Activated CD8-positive, alpha-beta T cell treated with anti-CD3 and anti-CD28 coated beads for 36 hours (primary cell): ENCODE measurements around the gene APOBEC3G. TPM values are rescaled to one million over a fixed set of nuclear protein-coding genes. Genes with fewer than 3 reads are reported as not detected.

Experiments used
- ATAC-seq: fragments of 200-7000 bp; cut with Tn5 transposase; one replicate; pipeline ENCODE4 v1.10.0; 2021; ENCODE audit warnings: mild to moderate bottlenecking, moderate library complexity
- CTCF ChIA-PET: fragments of 350-600 bp; sonication (Branson Sonifier 250); formaldehyde crosslinking; loops from one replicate; lab custom pipeline; 2021; ENCODE audit warnings: antibody characterized with exemption; lab: Charles Lee
- POLR2A ChIA-PET: fragments of 350-600 bp; sonication (Branson Sonifier 250); formaldehyde crosslinking; loops from one replicate; lab custom pipeline; 2021; ENCODE audit warnings: antibody characterized with exemption; lab: Charles Lee
- DNase-seq: peaks from one replicate; pipeline ENCODE4 v3.0.0-alpha.2; 2020
- H3K27ac Mint-ChIP-seq: one replicate; pipeline ENCODE4 v1.8.0; 2021; ENCODE audit warnings: mild to moderate bottlenecking, mixed read lengths
- H3K27me3 Mint-ChIP-seq: one replicate; pipeline ENCODE4 v1.8.0; 2021; ENCODE audit warnings: mixed read lengths
- H3K36me3 Mint-ChIP-seq: one replicate; pipeline ENCODE4 v1.8.0; 2021; ENCODE audit warnings: low read depth, mixed read lengths
- H3K4me1 Mint-ChIP-seq: one replicate; pipeline ENCODE4 v1.8.0; 2021; ENCODE audit warnings: low read depth, mixed read lengths
- H3K4me3 Mint-ChIP-seq: one replicate; pipeline ENCODE4 v1.8.0; 2021; ENCODE audit warnings: mild to moderate bottlenecking, moderate library complexity, mixed read lengths
- H3K9me3 Mint-ChIP-seq: one replicate; pipeline ENCODE4 v1.8.0; 2021; ENCODE audit warnings: mixed read lengths
- intact Hi-C: fragments of 100-400 bp; cut with micrococcal nuclease; formaldehyde crosslinking; loops from one replicate; pipeline ENCODE4 v1.10.0; 2022
- total RNA-seq, 2 experiments: library from RNA; stranded (reverse); gene quantifications; one replicate each; pipeline ENCODE4 v1.2.3, GENCODE V29; 2021
- TF ChIP-seq, protein P1 (sequence below): fragments of 200-600 bp; IDR thresholded peaks from one replicate; pipeline ENCODE4 v1.8.0; 2022; ENCODE audit warnings: antibody characterized with exemption, mild to moderate bottlenecking

APOBEC3G gene
- total RNA-seq, 2 experiments from 2014 or later: 66.0 to 66.5 TPM

DNA sequence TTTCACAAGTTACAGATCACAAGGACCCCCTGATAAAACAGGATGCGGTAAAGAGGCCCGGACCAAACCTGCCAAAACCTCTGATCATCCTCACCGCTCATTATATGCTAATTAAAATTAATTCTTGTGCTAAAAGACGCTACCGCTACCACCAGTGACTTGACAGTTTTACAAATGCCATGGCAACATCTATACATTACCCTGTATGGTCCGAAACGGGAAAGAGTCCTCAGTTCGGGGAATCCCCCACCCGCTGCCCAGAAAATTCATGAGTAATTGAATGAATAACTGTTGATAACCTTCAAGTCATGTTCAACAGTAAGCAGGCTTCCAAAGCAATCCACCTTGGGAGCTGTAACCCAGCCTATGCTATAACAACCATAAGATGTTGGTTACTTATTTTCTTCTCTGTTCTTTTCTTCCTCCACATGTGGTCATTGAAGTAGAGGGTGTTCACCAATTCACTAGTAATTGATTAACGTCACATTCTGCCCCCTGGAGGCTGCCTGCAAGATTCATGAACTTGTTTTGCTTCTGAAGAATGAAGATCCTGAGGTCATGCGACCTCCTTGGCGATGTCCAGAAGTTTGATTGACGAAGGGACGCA is 40.6 kb downstream of the APOBEC3G start:
- intact Hi-C loops: loop anchor here (2.0 to 10.0 kb wide), 4 partner anchors 23 to 243 kb away; partner anchors contain the start of gene CBX6

DNA sequence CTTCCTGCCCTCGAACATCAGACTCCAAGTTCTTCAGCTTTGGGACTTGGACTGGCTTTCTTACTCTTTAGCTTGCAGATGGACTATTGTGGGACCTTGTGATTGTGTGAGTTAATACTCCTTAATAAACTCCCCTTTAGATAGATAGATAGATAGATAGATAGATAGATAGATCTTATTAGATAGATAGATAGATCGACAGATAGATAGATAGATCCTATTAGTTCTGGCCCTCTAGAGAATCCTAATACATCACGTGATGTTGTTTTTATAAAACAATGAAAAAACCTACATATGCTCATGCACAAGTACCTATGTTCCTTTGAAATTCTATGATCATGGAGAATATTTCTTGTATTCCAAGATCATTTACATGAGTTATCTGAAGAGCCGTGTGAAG is 43.9 kb downstream of the APOBEC3G start:
- intact Hi-C loops: no loop called here
- H3K27me3 Mint-ChIP-seq: no peaks in the 10 kb centered on the region
- DNase-seq (no peak), ATAC-seq (no peak)
- CTCF ChIA-PET: interaction anchor here (1.1 to 1.9 kb wide), 5 partner anchors 22 to 251 kb away, joined by 3 to 8 read pairs (median 4); no protein-coding TSS in a partner anchor
- peaks cover 35% of the 10 kb centered on the region for H3K4me1 Mint-ChIP-seq
- no peak overlapping the region for H3K4me3 Mint-ChIP-seq
- no peak overlapping the region for H3K27ac Mint-ChIP-seq
- POLR2A ChIA-PET: no interaction called here
- H3K9me3 Mint-ChIP-seq: no peaks in the 10 kb centered on the region
- TF ChIP-seq, protein P1, sequence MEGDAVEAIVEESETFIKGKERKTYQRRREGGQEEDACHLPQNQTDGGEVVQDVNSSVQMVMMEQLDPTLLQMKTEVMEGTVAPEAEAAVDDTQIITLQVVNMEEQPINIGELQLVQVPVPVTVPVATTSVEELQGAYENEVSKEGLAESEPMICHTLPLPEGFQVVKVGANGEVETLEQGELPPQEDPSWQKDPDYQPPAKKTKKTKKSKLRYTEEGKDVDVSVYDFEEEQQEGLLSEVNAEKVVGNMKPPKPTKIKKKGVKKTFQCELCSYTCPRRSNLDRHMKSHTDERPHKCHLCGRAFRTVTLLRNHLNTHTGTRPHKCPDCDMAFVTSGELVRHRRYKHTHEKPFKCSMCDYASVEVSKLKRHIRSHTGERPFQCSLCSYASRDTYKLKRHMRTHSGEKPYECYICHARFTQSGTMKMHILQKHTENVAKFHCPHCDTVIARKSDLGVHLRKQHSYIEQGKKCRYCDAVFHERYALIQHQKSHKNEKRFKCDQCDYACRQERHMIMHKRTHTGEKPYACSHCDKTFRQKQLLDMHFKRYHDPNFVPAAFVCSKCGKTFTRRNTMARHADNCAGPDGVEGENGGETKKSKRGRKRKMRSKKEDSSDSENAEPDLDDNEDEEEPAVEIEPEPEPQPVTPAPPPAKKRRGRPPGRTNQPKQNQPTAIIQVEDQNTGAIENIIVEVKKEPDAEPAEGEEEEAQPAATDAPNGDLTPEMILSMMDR: no peak
- H3K36me3 Mint-ChIP-seq: no peaks in the 10 kb centered on the region

More for the DNA sequence above, 40.6 kb downstream of the APOBEC3G start:
- peaks cover 59% of the 10 kb centered on the region for H3K4me1 Mint-ChIP-seq
- POLR2A ChIA-PET: interaction anchor here (1.2 to 1.3 kb wide), 2 partner anchors 35 to 248 kb away, joined by 4 read pairs; no protein-coding TSS in a partner anchor
- no peaks in the 10 kb centered on the region for H3K9me3 Mint-ChIP-seq
- no peaks in the 10 kb centered on the region for H3K36me3 Mint-ChIP-seq
- peak overlapping the region; percentile 93 for H3K27ac Mint-ChIP-seq
- DNase-seq (peak; percentile 91), ATAC-seq (peak; percentile 70)
- peak overlapping the region; percentile 48 for H3K4me3 Mint-ChIP-seq
- TF ChIP-seq, protein P1: peak; percentile 66
- no peaks in the 10 kb centered on the region for H3K27me3 Mint-ChIP-seq
- CTCF ChIA-PET: interaction anchor here (0.8 to 2.1 kb wide), 18 partner anchors 10 to 248 kb away, joined by 3 to 10 read pairs (median 4); no protein-coding TSS in a partner anchor

DNA sequence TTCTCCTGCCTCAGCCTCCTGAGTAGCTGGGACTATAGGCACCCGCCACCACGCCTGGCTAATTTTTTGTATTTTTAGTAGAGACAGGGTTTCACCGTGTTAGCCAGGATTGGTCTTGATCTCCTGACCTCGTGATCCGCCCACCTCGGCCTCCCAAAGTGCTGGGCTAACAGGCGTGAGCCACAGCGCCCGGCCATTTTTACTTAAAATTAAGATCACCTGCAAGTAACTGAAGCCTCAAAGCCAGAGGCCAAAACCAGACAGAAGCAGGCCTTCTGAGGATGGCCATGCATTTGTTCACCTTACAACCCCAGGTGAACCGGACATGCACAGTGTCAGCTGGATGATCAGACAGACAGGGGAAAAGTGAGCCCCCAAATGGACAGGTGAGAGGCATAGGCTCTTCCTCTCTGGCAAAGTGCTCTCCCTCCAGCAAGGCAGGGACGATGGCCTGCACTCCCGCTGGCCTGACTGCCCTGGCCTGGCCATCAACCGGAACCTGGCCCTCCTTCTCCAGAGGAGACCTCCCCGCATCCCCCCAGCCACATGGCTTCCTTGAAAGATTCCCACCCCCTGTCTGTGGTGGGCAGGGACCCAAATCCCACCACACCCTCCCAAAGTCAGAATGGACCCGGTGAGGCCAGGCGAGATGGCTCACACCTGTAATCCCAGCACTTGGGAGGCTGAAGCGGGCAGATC is 45.8 kb downstream of the APOBEC3G start:
- ChIA-PET CTCF (interaction anchor here (1.5 to 1.9 kb wide), 3 partner anchors 17 to 119 kb away, joined by 4 to 9 read pairs (median 8); no protein-coding TSS in a partner anchor), POLR2A (interaction anchor here (0.5 kb wide), 1 partner anchor 115 kb away, joined by 3 read pairs; no protein-coding TSS in a partner anchor)
- intact Hi-C loops: no loop called here
- H3K4me3 Mint-ChIP-seq: no peak overlapping the region
- no peaks in the 10 kb centered on the region for H3K36me3 Mint-ChIP-seq
- TF ChIP-seq, protein P1: no peak
- no peak for DNase-seq
- H3K27ac Mint-ChIP-seq: no peak overlapping the region
- no peaks in the 10 kb centered on the region for H3K27me3 Mint-ChIP-seq
- no peak for ATAC-seq
- no peaks in the 10 kb centered on the region for H3K9me3 Mint-ChIP-seq
- peaks cover 18% of the 10 kb centered on the region for H3K4me1 Mint-ChIP-seq

DNA sequence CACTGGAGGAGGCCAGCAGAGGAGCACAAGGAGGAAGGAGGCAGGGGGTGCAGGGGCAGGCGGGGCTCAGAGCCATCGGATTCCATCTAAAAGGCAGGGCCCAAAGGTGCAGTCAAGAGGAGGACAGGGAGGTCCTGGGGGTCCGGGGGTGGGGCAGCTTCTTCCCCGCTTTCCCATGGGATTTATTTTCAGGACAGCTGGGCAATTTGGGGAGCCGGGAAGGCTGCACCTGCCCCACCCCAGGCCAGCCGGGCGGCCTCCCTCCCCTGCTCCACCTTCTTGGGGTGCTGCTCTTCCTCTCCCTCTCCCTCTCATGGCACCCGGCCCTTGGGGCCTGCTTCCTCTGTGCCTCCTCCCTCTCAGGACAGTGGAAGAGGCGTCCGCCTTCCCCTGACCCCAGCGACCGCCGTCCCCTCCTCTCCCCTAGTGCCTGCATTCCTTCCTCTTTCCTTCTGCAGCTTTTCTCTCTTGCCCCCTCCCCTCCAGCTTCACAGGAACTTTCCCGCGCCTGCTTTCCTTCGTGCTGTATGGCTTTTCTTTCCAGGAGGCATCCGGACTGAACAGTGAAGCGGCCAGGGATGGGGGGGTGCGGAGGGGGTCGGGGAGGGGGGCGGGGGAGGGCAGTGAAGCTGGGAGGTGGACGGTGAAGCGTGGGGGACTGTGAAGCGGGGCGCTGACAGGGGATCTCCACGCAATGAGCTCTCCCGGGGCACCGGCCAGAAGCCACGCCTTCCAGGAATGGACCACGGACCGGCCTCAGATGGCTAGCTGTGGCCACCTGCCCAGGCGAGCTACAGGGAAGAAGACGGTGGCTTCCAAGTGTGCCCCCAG is 46.9 kb downstream of the APOBEC3G start:
- Mint-ChIP-seq H3K27me3 (no peaks in the 10 kb centered on the region), H3K27ac (no peak overlapping the region), H3K4me3 (no peak overlapping the region), H3K36me3 (no peaks in the 10 kb centered on the region), H3K9me3 (no peaks in the 10 kb centered on the region), H3K4me1 (peaks cover 14% of the 10 kb centered on the region)
- TF ChIP-seq, protein P1: no peak
- intact Hi-C loops: no loop called here
- POLR2A ChIA-PET: interaction anchor here (0.8 kb wide), 2 partner anchors 10 to 43 kb away, joined by 3 read pairs; no protein-coding TSS in a partner anchor
- no peak for DNase-seq
- ATAC-seq: no peak
- CTCF ChIA-PET: interaction anchor here (1.1 to 2.9 kb wide), 4 partner anchors 11 to 121 kb away, joined by 3 to 9 read pairs (median 6); no protein-coding TSS in a partner anchor
